ENCODE data around the gene MAPK10. TPM values are rescaled to one million over a fixed set of nuclear protein-coding genes. Genes with fewer than 3 reads are reported as not detected.
A peak's percentile ranks its signal among the peaks of the same experiment; 100 is the strongest.

Gene MAPK10
- total and polyA plus RNA-seq, 7 experiments from 2014 or later = 0.54 TPM; not detected in 6

DNA sequence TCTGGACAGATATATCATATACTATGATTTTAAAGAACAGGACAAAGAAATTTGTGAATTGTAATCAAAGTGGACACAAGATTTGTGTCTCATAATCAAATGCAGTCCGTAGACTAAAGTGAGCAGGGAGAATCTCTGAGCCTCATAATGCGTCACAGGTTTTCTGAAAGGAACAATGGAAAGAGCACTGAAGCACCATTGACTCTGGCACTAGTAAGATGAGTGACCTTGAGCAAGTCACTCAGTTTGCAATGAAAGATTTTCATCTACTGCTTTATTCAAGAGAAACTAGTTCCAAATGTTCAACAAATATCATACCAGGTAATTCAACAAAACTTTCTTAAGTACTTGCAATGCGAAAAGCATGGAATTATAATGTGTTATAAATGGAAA, 315.3 kb downstream of the MAPK10 start:
- intact Hi-C loops (cut with micrococcal nuclease) = loop anchor here (1.0 to 10.0 kb wide), 4 partner anchors 850 to 960 kb away; partner anchors contain the start of gene C4orf36 (in 1 of the 2)
- POLR2A ChIA-PET = no interaction called here
- Mint-ChIP-seq H3K9me3 (peaks cover 0 to 8% (median 0%) of the 10 kb centered on the region in 11 donors), H3K27me3 (no peaks in the 10 kb centered on the region), H3K4me3 (no peak overlapping the region), H3K27ac (no peak overlapping the region), H3K36me3 (no peaks in the 10 kb centered on the region), H3K4me1 (no peaks in the 10 kb centered on the region)
- CTCF ChIA-PET = interaction anchor here (0.8 kb wide), 1 partner anchor 20 kb away, joined by 4 read pairs; no protein-coding TSS in a partner anchor
- Histone ChIP-seq H3K27me3 (ENCODE audit: control insufficient read depth in 2 of 2, insufficient read depth in 2 of 2, low read length in 2 of 2) (no peaks in the 10 kb centered on the region), H3K36me3 (ENCODE audit: control insufficient read depth in 2 of 3, insufficient read depth in 3 of 3, low read length in 3 of 3) (no peaks in the 10 kb centered on the region), H3K4me1 (ENCODE audit: control insufficient read depth in 2 of 2, insufficient read depth in 2 of 2, low read length in 2 of 2) (no peaks in the 10 kb centered on the region), H3K4me3 (ENCODE audit: low read length) (no peak overlapping the region), H3K27ac (ENCODE audit: low read depth, low read length) (no peak overlapping the region), H3K9me3 (ENCODE audit: control insufficient read depth in 2 of 3, low read length in 3 of 3) (no peaks in the 10 kb centered on the region)
- ATAC-seq (no peak), DNase-seq (no peak)

DNA sequence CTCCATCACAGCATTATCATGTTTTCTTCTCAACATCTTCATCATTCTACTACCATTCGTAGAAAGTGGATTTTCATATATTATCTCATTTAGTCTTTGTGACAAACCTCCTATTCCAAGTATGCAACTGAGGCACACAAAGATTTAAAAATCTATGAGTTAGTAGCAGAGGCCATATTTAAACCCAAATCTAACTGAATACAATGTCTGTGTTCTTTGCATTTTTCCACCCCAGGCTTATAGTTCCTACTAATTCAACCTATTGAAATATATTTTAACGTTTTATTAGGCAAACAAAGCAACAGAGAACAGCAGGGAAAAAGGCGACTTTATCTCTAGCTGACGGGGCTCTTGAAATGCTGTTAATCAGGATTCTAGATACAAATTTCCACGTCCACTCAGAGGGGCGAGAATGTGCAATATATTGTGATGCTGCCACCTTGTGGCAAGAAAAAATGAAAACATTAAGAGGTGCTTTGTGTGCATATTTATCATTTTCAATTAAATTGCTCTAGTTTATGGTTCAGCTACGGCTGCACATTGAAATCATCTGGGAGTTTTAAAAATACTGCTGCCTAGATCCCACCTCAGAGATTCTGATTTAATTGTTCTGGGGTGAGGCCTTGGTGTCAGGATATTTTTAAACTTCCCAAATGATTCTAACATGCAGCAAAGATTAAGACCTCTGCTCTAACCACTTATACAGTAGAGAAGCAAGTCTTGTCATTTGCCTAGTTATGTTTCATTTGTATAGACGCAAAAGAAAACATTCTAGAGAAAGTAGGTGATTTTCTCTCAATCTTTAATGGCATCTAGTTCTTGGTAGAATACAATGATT, 315.9 kb downstream of the MAPK10 start:
- Histone ChIP-seq H3K4me3 (ENCODE audit: low read length) (no peak overlapping the region), H3K9me3 (ENCODE audit: control insufficient read depth in 2 of 3, low read length in 3 of 3) (no peaks in the 10 kb centered on the region), H3K27ac (ENCODE audit: low read depth, low read length) (no peak overlapping the region), H3K36me3 (ENCODE audit: control insufficient read depth in 2 of 3, insufficient read depth in 3 of 3, low read length in 3 of 3) (no peaks in the 10 kb centered on the region), H3K27me3 (ENCODE audit: control insufficient read depth in 2 of 2, insufficient read depth in 2 of 2, low read length in 2 of 2) (no peaks in the 10 kb centered on the region), H3K4me1 (ENCODE audit: control insufficient read depth in 2 of 2, insufficient read depth in 2 of 2, low read length in 2 of 2) (no peaks in the 10 kb centered on the region)
- intact Hi-C loops (cut with micrococcal nuclease) = loop anchor here (1.0 to 10.0 kb wide), 4 partner anchors 851 to 959 kb away; partner anchors contain the start of gene C4orf36 (in 1 of the 2)
- Mint-ChIP-seq H3K9me3 (peaks cover 0 to 8% (median 0%) of the 10 kb centered on the region in 11 donors), H3K27me3 (no peaks in the 10 kb centered on the region), H3K4me3 (no peak overlapping the region), H3K36me3 (no peaks in the 10 kb centered on the region), H3K4me1 (no peaks in the 10 kb centered on the region), H3K27ac (no peak overlapping the region)
- ChIA-PET CTCF (interaction anchor here (0.8 kb wide), 1 partner anchor 20 kb away, joined by 4 read pairs; no protein-coding TSS in a partner anchor), POLR2A (no interaction called here)
- no peak for ATAC-seq
- peak in 5 of 9 donors; percentile 1 to 19 (median 4) for DNase-seq

DNA sequence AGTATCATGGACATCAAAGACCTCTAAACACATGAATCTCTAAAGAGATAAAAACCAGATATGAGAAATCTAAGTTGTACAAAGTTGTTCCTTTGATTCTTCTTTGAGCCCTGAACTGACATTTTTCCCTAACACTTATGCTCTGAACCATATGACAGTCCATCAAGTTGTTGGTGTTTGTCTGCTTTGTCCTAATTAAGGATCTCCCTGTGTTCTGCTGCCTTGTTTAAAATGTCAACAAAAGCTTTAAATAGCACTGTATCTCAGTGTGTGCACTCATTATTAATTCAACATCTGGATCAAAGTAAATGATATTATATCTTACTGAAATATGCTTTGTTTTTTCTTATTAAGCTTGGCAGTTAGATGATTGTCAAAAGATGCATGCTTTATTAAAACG, 321.8 kb downstream of the MAPK10 start:
- Mint-ChIP-seq H3K36me3 (no peaks in the 10 kb centered on the region), H3K27ac (no peak overlapping the region), H3K27me3 (peaks cover 0 to 14% (median 0%) of the 10 kb centered on the region in 5 donors), H3K4me1 (peaks cover 0 to 1% (median 0%) of the 10 kb centered on the region in 7 donors), H3K9me3 (peaks cover 0 to 6% (median 0%) of the 10 kb centered on the region in 11 donors), H3K4me3 (no peak overlapping the region)
- Histone ChIP-seq H3K4me3 (ENCODE audit: low read length) (no peak overlapping the region), H3K36me3 (ENCODE audit: control insufficient read depth in 2 of 3, insufficient read depth in 3 of 3, low read length in 3 of 3) (no peaks in the 10 kb centered on the region), H3K27me3 (ENCODE audit: control insufficient read depth in 2 of 2, insufficient read depth in 2 of 2, low read length in 2 of 2) (no peaks in the 10 kb centered on the region), H3K4me1 (ENCODE audit: control insufficient read depth in 2 of 2, insufficient read depth in 2 of 2, low read length in 2 of 2) (no peaks in the 10 kb centered on the region), H3K27ac (ENCODE audit: low read depth, low read length) (no peak overlapping the region), H3K9me3 (ENCODE audit: control insufficient read depth in 2 of 3, low read length in 3 of 3) (no peaks in the 10 kb centered on the region)
- ChIA-PET CTCF (no interaction called here), POLR2A (no interaction called here)
- DNase-seq (no peak), ATAC-seq (no peak)
- intact Hi-C loops (cut with micrococcal nuclease) = no loop called here

DNA sequence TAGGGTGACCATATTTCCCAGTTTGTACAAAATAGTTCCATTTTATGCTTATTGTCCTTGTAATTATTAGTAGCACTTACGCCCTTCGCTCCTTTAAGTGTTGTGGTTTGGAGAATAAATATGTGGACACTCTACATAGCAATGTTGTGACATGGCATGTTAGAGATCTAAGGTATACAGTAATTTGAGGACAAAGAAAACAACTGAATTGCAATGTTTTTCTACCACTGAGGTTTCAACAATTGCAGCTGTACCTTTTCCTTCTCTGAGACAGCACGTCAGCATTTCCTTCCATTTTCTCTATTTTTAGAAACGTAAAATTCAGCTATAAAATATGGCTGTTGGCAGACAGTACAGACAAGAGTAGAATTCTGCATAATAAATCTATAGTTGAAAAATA, 323.1 kb downstream of the MAPK10 start:
- Histone ChIP-seq H3K27me3 (ENCODE audit: control insufficient read depth in 2 of 2, insufficient read depth in 2 of 2, low read length in 2 of 2) (no peaks in the 10 kb centered on the region), H3K27ac (ENCODE audit: low read depth, low read length) (no peak overlapping the region), H3K4me3 (ENCODE audit: low read length) (no peak overlapping the region), H3K4me1 (ENCODE audit: control insufficient read depth in 2 of 2, insufficient read depth in 2 of 2, low read length in 2 of 2) (no peaks in the 10 kb centered on the region), H3K36me3 (ENCODE audit: control insufficient read depth in 2 of 3, insufficient read depth in 3 of 3, low read length in 3 of 3) (no peaks in the 10 kb centered on the region), H3K9me3 (ENCODE audit: control insufficient read depth in 2 of 3, low read length in 3 of 3) (no peaks in the 10 kb centered on the region)
- ChIA-PET POLR2A (no interaction called here), CTCF (no interaction called here)
- intact Hi-C loops (cut with micrococcal nuclease) = no loop called here
- Mint-ChIP-seq H3K27ac (no peak overlapping the region), H3K4me1 (peaks cover 0 to 1% (median 0%) of the 10 kb centered on the region in 7 donors), H3K9me3 (peaks cover 0 to 3% (median 0%) of the 10 kb centered on the region in 11 donors), H3K36me3 (no peaks in the 10 kb centered on the region), H3K27me3 (peaks cover 0 to 15% (median 0%) of the 10 kb centered on the region in 5 donors), H3K4me3 (no peak overlapping the region)
- no peak for DNase-seq
- no peak for ATAC-seq

DNA sequence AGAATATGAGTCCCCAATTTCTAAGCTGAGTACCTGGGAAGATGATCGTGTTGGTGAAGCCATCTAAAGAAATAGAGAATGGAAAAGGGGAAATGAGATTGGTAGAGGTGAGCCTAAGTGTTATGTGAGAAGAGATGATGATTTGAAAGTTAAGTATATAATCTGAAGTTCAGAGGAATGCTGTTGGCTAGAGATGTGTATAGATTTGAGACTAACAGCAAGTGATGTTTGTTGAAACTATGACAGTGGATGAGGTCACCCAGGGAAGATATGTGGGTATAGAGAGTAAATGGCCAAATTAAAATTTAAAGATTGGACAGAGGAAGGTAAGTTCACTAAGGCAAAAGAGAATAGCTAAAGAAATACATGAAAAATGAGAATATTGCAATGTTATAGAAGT, 324.2 kb downstream of the MAPK10 start:
- H3K36me3 Mint-ChIP-seq = no peaks in the 10 kb centered on the region
- intact Hi-C loops (cut with micrococcal nuclease) = no loop called here
- H3K27ac Mint-ChIP-seq = no peak overlapping the region
- no peak overlapping the region for H3K4me3 Mint-ChIP-seq
- H3K9me3 Mint-ChIP-seq = peaks cover 0 to 3% (median 0%) of the 10 kb centered on the region in 11 donors
- Histone ChIP-seq H3K27me3 (ENCODE audit: control insufficient read depth in 2 of 2, insufficient read depth in 2 of 2, low read length in 2 of 2) (no peaks in the 10 kb centered on the region), H3K9me3 (ENCODE audit: control insufficient read depth in 2 of 3, low read length in 3 of 3) (no peaks in the 10 kb centered on the region), H3K27ac (ENCODE audit: low read depth, low read length) (no peak overlapping the region), H3K4me1 (ENCODE audit: control insufficient read depth in 2 of 2, insufficient read depth in 2 of 2, low read length in 2 of 2) (no peaks in the 10 kb centered on the region), H3K4me3 (ENCODE audit: low read length) (no peak overlapping the region), H3K36me3 (ENCODE audit: control insufficient read depth in 2 of 3, insufficient read depth in 3 of 3, low read length in 3 of 3) (no peaks in the 10 kb centered on the region)
- H3K4me1 Mint-ChIP-seq = peaks cover 0 to 1% (median 0%) of the 10 kb centered on the region in 7 donors
- ChIA-PET POLR2A (no interaction called here), CTCF (no interaction called here)
- no peak for DNase-seq
- no peak for ATAC-seq
- peaks cover 0 to 15% (median under 1%) of the 10 kb centered on the region in 5 donors for H3K27me3 Mint-ChIP-seq

DNA sequence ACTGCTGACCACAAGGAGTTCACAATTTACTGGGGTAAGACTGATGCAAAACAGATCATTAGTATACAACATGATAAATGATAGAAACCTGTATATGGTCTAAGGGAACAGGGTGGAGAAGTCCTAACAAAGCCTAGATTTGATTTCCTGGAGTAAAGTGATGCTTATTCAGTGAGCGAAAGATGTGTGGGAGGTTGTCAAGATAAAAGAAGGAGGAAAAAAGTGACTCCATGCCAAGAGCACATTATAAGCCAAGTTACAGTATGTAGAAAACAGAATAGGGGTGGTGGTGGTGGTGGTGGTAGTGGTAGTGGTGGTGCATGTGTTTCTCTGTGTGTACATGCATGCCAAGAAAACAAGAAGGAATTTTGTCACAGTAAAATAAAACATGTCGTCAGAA, 325.2 kb downstream of the MAPK10 start:
- no peaks in the 10 kb centered on the region for H3K36me3 Mint-ChIP-seq
- Histone ChIP-seq H3K9me3 (ENCODE audit: control insufficient read depth in 2 of 3, low read length in 3 of 3) (no peaks in the 10 kb centered on the region), H3K27me3 (ENCODE audit: control insufficient read depth in 2 of 2, insufficient read depth in 2 of 2, low read length in 2 of 2) (no peaks in the 10 kb centered on the region), H3K27ac (ENCODE audit: low read depth, low read length) (no peak overlapping the region), H3K4me3 (ENCODE audit: low read length) (no peak overlapping the region), H3K4me1 (ENCODE audit: control insufficient read depth in 2 of 2, insufficient read depth in 2 of 2, low read length in 2 of 2) (no peaks in the 10 kb centered on the region), H3K36me3 (ENCODE audit: control insufficient read depth in 2 of 3, insufficient read depth in 3 of 3, low read length in 3 of 3) (no peaks in the 10 kb centered on the region)
- no peak overlapping the region for H3K4me3 Mint-ChIP-seq
- no peak for ATAC-seq
- peaks cover 0 to 4% (median 0%) of the 10 kb centered on the region in 11 donors for H3K9me3 Mint-ChIP-seq
- H3K27me3 Mint-ChIP-seq = peaks cover 0 to 15% (median 4%) of the 10 kb centered on the region in 5 donors
- H3K27ac Mint-ChIP-seq = no peak overlapping the region
- peaks cover 0 to 1% (median 0%) of the 10 kb centered on the region in 7 donors for H3K4me1 Mint-ChIP-seq
- ChIA-PET POLR2A (no interaction called here), CTCF (no interaction called here)
- intact Hi-C loops (cut with micrococcal nuclease) = no loop called here
- DNase-seq = no peak

DNA sequence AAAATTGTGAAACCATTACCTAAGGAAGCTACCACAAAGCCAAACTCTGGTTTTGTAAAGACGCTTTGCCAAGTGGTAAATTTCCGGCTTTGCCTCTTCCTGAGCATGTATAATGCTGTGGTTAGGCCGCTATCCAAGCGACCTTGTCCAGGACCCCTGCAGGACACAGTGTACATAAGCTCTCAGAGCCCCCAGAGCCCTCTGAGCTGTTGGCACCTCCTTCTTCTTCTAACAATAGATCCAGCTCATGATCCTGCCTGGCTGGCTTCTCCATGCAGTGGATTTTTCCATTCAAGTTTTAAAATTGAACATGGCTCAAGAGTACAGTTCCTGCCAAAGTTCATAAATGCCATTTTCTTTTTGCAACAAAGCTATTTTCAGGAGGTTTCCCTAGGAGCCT, 326.7 kb downstream of the MAPK10 start:
- no peak overlapping the region for H3K4me3 ChIP-seq (ENCODE audit: low read length)
- Mint-ChIP-seq H3K4me3 (no peak overlapping the region), H3K9me3 (peaks cover 0 to 5% (median 0%) of the 10 kb centered on the region in 11 donors), H3K27me3 (peaks cover 0 to 15% (median 4%) of the 10 kb centered on the region in 5 donors), H3K27ac (no peak overlapping the region), H3K36me3 (no peaks in the 10 kb centered on the region), H3K4me1 (peaks cover 0 to 1% (median 0%) of the 10 kb centered on the region in 7 donors)
- H3K27me3 ChIP-seq (ENCODE audit: control insufficient read depth in 2 of 2, insufficient read depth in 2 of 2, low read length in 2 of 2) = no peaks in the 10 kb centered on the region
- no peaks in the 10 kb centered on the region for H3K4me1 ChIP-seq (ENCODE audit: control insufficient read depth in 2 of 2, insufficient read depth in 2 of 2, low read length in 2 of 2)
- no peaks in the 10 kb centered on the region for H3K36me3 ChIP-seq (ENCODE audit: control insufficient read depth in 2 of 3, insufficient read depth in 3 of 3, low read length in 3 of 3)
- no peak overlapping the region for H3K27ac ChIP-seq (ENCODE audit: low read depth, low read length)
- no peak for DNase-seq
- ChIA-PET POLR2A (no interaction called here), CTCF (no interaction called here)
- ATAC-seq = no peak
- intact Hi-C loops (cut with micrococcal nuclease) = no loop called here
- H3K9me3 ChIP-seq (ENCODE audit: control insufficient read depth in 2 of 3, low read length in 3 of 3) = no peaks in the 10 kb centered on the region
